Vagina (tissue), 2 donors: Measurements from ENCODE around the gene AGBL1. TPM values are rescaled to one million over a fixed set of nuclear protein-coding genes. Genes with fewer than 3 reads are reported as not detected.

ENCODE experiments used
- DNase-seq, 2 donors: peaks; one replicate each; pipeline ENCODE4 v3.0.0-alpha.2; 2017; ENCODE audit errors: extremely low spot score in 2 of 2
- H3K27ac ChIP-seq: fragments of 200-600 bp; sonication (generic); one replicate; pipeline ENCODE4 v1.5.1; 2019
- H3K27me3 ChIP-seq: fragments of 200-600 bp; sonication (generic); one replicate; pipeline ENCODE4 v1.5.1; 2019
- H3K36me3 ChIP-seq, 2 donors: fragments of 200-600 bp; sonication (generic); one replicate each; pipeline ENCODE4 v1.5.1; 2017 to 2019
- H3K4me1 ChIP-seq: fragments of 200-600 bp; sonication (generic); one replicate; pipeline ENCODE4 v1.5.1; 2019
- H3K4me3 ChIP-seq, 2 donors: fragments of 200-600 bp; sonication (generic); 1 replicate in 1 of 2; 2 replicates in 1 of 2; pipeline ENCODE4 v1.5.1; 2016 to 2019
- H3K9me3 ChIP-seq: fragments of 200-600 bp; sonication (generic); one replicate; pipeline ENCODE4 v1.5.1; 2019
- CTCF ChIP-seq, 3 experiments: fragments of 450-650 bp in 2 of 3; fragments of 200-600 bp in 1 of 3; sonication (generic) in 1 of 3; IDR thresholded peaks; one replicate each; pipeline ENCODE4 v1.5.1; 2017 to 2019; ENCODE audit warnings: antibody characterized with exemption in 3 of 3, mild to moderate bottlenecking in 2 of 3, moderate library complexity in 2 of 3
- POLR2A ChIP-seq, 2 donors: fragments of 450-650 bp; IDR thresholded peaks; one replicate each; pipeline ENCODE4 v1.6.1; 2017; ENCODE audit warnings: antibody characterized with exemption in 2 of 2, mild to moderate bottlenecking in 2 of 2, moderate library complexity in 2 of 2
- POLR2AphosphoS5 ChIP-seq, 2 donors: sonication (generic); formaldehyde crosslinking; IDR thresholded peaks; one replicate each; pipeline ENCODE4 v1.9.0; 2017; ENCODE audit warnings: antibody characterized with exemption in 2 of 2, mild to moderate bottlenecking in 2 of 2, low read depth in 1 of 2; ENCODE audit not compliant: insufficient read depth in 1 of 2
- intact Hi-C: fragments of 100-400 bp; cut with DNase I; formaldehyde crosslinking; loops from one replicate; pipeline ENCODE4 v1.15.1; 2023
- total RNA-seq: library from RNA; depleted of rRNA; stranded (reverse); fragments of >200 nt; gene quantifications from one replicate; pipeline ENCODE4 v1.2.3, GENCODE V29; 2016

AGBL1 gene
- total RNA-seq, 1 donor from 2014 or later: not detected

- H3K4me1 ChIP-seq: no peaks in the 10 kb centered on the region
- no peaks in the 10 kb centered on the region for H3K9me3 ChIP-seq
- H3K36me3 ChIP-seq: no peaks in the 10 kb centered on the region
- intact Hi-C loops: no loop called here
- DNase-seq: no peak
- no peak overlapping the region for H3K27ac ChIP-seq
- no peak overlapping the region for H3K4me3 ChIP-seq
- H3K27me3 ChIP-seq: no peaks in the 10 kb centered on the region
- TF ChIP-seq POLR2A (IDR thresholded peaks at IDR 0.05) (no peak), POLR2AphosphoS5 (IDR thresholded peaks at IDR 0.05; ENCODE audit: insufficient read depth in 1 of 2, low read depth in 1 of 2) (no peak), CTCF (IDR thresholded peaks at IDR 0.05) (no peak)
These were observed 888.6 kb downstream of the AGBL1 start for GRCh38 chr15:86968244-86968643.

- Histone ChIP-seq H3K9me3 (no peaks in the 10 kb centered on the region), H3K4me3 (no peak overlapping the region), H3K36me3 (no peaks in the 10 kb centered on the region), H3K27ac (no peak overlapping the region), H3K27me3 (no peaks in the 10 kb centered on the region), H3K4me1 (no peaks in the 10 kb centered on the region)
- intact Hi-C loops: no loop called here
- TF ChIP-seq POLR2AphosphoS5 (IDR thresholded peaks at IDR 0.05; ENCODE audit: insufficient read depth in 1 of 2, low read depth in 1 of 2) (no peak), POLR2A (IDR thresholded peaks at IDR 0.05) (no peak), CTCF (IDR thresholded peaks at IDR 0.05) (no peak)
- DNase-seq: no peak
These were observed 889.7 kb downstream of the AGBL1 start for GRCh38 chr15:86969364-86969763.

- no peaks in the 10 kb centered on the region for H3K9me3 ChIP-seq
- H3K4me1 ChIP-seq: no peaks in the 10 kb centered on the region
- no peak overlapping the region for H3K27ac ChIP-seq
- H3K27me3 ChIP-seq: no peaks in the 10 kb centered on the region
- intact Hi-C loops: no loop called here
- no peak overlapping the region for H3K4me3 ChIP-seq
- H3K36me3 ChIP-seq: no peaks in the 10 kb centered on the region
- TF ChIP-seq POLR2AphosphoS5 (IDR thresholded peaks at IDR 0.05; ENCODE audit: insufficient read depth in 1 of 2, low read depth in 1 of 2) (no peak), CTCF (IDR thresholded peaks at IDR 0.05) (no peak), POLR2A (IDR thresholded peaks at IDR 0.05) (no peak)
- no peak for DNase-seq
These were observed 893.7 kb downstream of the AGBL1 start for GRCh38 chr15:86973284-86973844.

- Histone ChIP-seq H3K4me1 (no peaks in the 10 kb centered on the region), H3K27me3 (no peaks in the 10 kb centered on the region), H3K9me3 (no peaks in the 10 kb centered on the region), H3K36me3 (no peaks in the 10 kb centered on the region), H3K27ac (no peak overlapping the region), H3K4me3 (no peak overlapping the region)
- intact Hi-C loops: no loop called here
- no peak for DNase-seq
- TF ChIP-seq POLR2AphosphoS5 (IDR thresholded peaks at IDR 0.05; ENCODE audit: insufficient read depth in 1 of 2, low read depth in 1 of 2) (no peak), CTCF (IDR thresholded peaks at IDR 0.05) (no peak), POLR2A (IDR thresholded peaks at IDR 0.05) (no peak)
These were observed 908.4 kb downstream of the AGBL1 start for GRCh38 chr15:86988033-86988432.

GRCh38 chr15:87021751-87022150 lies 942.1 kb downstream of the AGBL1 start:
- intact Hi-C loops: no loop called here
- no peaks in the 10 kb centered on the region for H3K9me3 ChIP-seq
- DNase-seq: no peak
- H3K4me1 ChIP-seq: no peaks in the 10 kb centered on the region
- TF ChIP-seq CTCF (IDR thresholded peaks at IDR 0.05): no peak
- TF ChIP-seq POLR2A (IDR thresholded peaks at IDR 0.05): no peak
- no peak for TF ChIP-seq POLR2AphosphoS5 (IDR thresholded peaks at IDR 0.05; ENCODE audit: insufficient read depth in 1 of 2, low read depth in 1 of 2)
- H3K27me3 ChIP-seq: no peaks in the 10 kb centered on the region
- H3K36me3 ChIP-seq: no peaks in the 10 kb centered on the region
- H3K4me3 ChIP-seq: no peak overlapping the region
- no peak overlapping the region for H3K27ac ChIP-seq
